DOHH2 (cell line): Measurements from ENCODE around the gene FABP7.

Experiments used
- H3F3A ChIP-seq: fragments of 200-600 bp; sonication (generic), shearing (Covaris generic); 2 replicates; pipeline ENCODE4 v1.6.0; 2016; ENCODE audit warnings: antibody characterized with exemption, mild to moderate bottlenecking; ENCODE audit not compliant: control insufficient read depth, insufficient read depth
- H3K27ac ChIP-seq: fragments of 200-600 bp; sonication (generic); 2 replicates; pipeline ENCODE4 v1.5.1; 2014; ENCODE audit warnings: low read depth, mild to moderate bottlenecking, low read length, moderate library complexity
- H3K27me3 ChIP-seq: fragments of 200-600 bp; sonication (generic); 2 replicates; pipeline ENCODE4 v1.6.1; 2014; ENCODE audit warnings: mild to moderate bottlenecking, low read length, mixed read lengths; ENCODE audit not compliant: control insufficient read depth
- H3K36me3 ChIP-seq: fragments of 200-600 bp; sonication (generic); 2 replicates; pipeline ENCODE4 v1.6.1; 2014; ENCODE audit warnings: mild to moderate bottlenecking, low read length, moderate library complexity, mixed read lengths; ENCODE audit not compliant: control insufficient read depth
- H3K4me1 ChIP-seq: fragments of 200-600 bp; sonication (generic); 2 replicates; pipeline ENCODE4 v1.6.1; 2014; ENCODE audit warnings: mild to moderate bottlenecking, low read length, mixed read lengths; ENCODE audit not compliant: control insufficient read depth
- H3K4me2 ChIP-seq: fragments of 200-600 bp; sonication (generic); 2 replicates; pipeline ENCODE4 v1.6.0; 2014; ENCODE audit warnings: mild to moderate bottlenecking, low read length, moderate library complexity
- H3K4me3 ChIP-seq: fragments of 200-600 bp; sonication (generic); 2 replicates; pipeline ENCODE4 v1.5.1; 2014; ENCODE audit warnings: mild to moderate bottlenecking, low read length, mixed read lengths
- H3K79me2 ChIP-seq: fragments of 200-600 bp; sonication (generic); 2 replicates; pipeline ENCODE4 v1.6.1; 2014; ENCODE audit warnings: mild to moderate bottlenecking, low read length, mixed read lengths; ENCODE audit not compliant: control insufficient read depth
- H3K9me2 ChIP-seq: fragments of 200-600 bp; sonication (generic); replicated peaks from 2 replicates; pipeline ENCODE4 v1.6.1; 2014; ENCODE audit warnings: mild to moderate bottlenecking, low read length, mixed read lengths; ENCODE audit not compliant: control insufficient read depth
- H3K9me3 ChIP-seq: fragments of 200-600 bp; sonication (generic); 2 replicates; pipeline ENCODE4 v1.6.1; 2014; ENCODE audit warnings: antibody characterized with exemption, low read length, mixed read lengths; ENCODE audit not compliant: control insufficient read depth, insufficient read depth
- H4K20me1 ChIP-seq: fragments of 200-600 bp; sonication (generic); 2 replicates; pipeline ENCODE4 v1.6.0; 2014; ENCODE audit warnings: low read depth, mild to moderate bottlenecking, antibody characterized with exemption, low read length, moderate library complexity; ENCODE audit not compliant: control insufficient read depth, insufficient read depth
- CTCF ChIP-seq: fragments of 200-600 bp; sonication (generic); IDR thresholded peaks from one replicate; pipeline ENCODE4 v1.5.1; 2014; ENCODE audit warnings: antibody characterized with exemption, mild to moderate bottlenecking, low read depth, low read length; ENCODE audit not compliant: poor library complexity, severe bottlenecking
- EZH2phosphoT487 ChIP-seq: fragments of 200-600 bp; sonication (generic); IDR thresholded peaks from 2 replicates; pipeline ENCODE4 v1.6.1; 2017; ENCODE audit warnings: borderline replicate concordance, mild to moderate bottlenecking, antibody characterized with exemption, low read length, moderate library complexity, mixed read lengths

Gene FABP7

GRCh38 chr6:122810189-122810588 lies 30.7 kb downstream of the FABP7 start:
- Histone ChIP-seq H3K79me2 (no peaks in the 10 kb centered on the region), H3K4me1 (no peaks in the 10 kb centered on the region), H3F3A (no peaks in the 10 kb centered on the region), H3K4me3 (no peak overlapping the region), H3K27me3 (no peaks in the 10 kb centered on the region), H3K27ac (no peak overlapping the region), H3K4me2 (no peak overlapping the region), H3K36me3 (no peaks in the 10 kb centered on the region), H4K20me1 (no peaks in the 10 kb centered on the region), H3K9me2 (no peaks in the 10 kb centered on the region), H3K9me3 (no peaks in the 10 kb centered on the region)
- TF ChIP-seq EZH2phosphoT487 (no peak), CTCF (no peak)

GRCh38 chr6:122817358-122817757 lies 37.8 kb downstream of the FABP7 start:
- Histone ChIP-seq H3F3A (no peaks in the 10 kb centered on the region), H3K4me3 (no peak overlapping the region), H4K20me1 (no peaks in the 10 kb centered on the region), H3K27me3 (peaks cover 9% of the 10 kb centered on the region), H3K79me2 (no peaks in the 10 kb centered on the region), H3K4me1 (no peaks in the 10 kb centered on the region), H3K9me3 (no peaks in the 10 kb centered on the region), H3K4me2 (no peak overlapping the region), H3K36me3 (no peaks in the 10 kb centered on the region), H3K27ac (no peak overlapping the region), H3K9me2 (no peaks in the 10 kb centered on the region)
- TF ChIP-seq EZH2phosphoT487 (no peak), CTCF (no peak)

GRCh38 chr6:122817766-122818165 lies 38.2 kb downstream of the FABP7 start:
- H3K4me3 ChIP-seq, result no peak overlapping the region
- H3K79me2 ChIP-seq, result no peaks in the 10 kb centered on the region
- H3F3A ChIP-seq, result no peaks in the 10 kb centered on the region
- TF ChIP-seq EZH2phosphoT487 (no peak), CTCF (no peak)
- H3K27ac ChIP-seq, result no peak overlapping the region
- no peaks in the 10 kb centered on the region for H3K4me1 ChIP-seq
- no peaks in the 10 kb centered on the region for H3K9me3 ChIP-seq
- no peak overlapping the region for H3K4me2 ChIP-seq
- no peaks in the 10 kb centered on the region for H3K9me2 ChIP-seq
- H4K20me1 ChIP-seq, result no peaks in the 10 kb centered on the region
- H3K27me3 ChIP-seq, result peaks cover 9% of the 10 kb centered on the region
- H3K36me3 ChIP-seq, result no peaks in the 10 kb centered on the region

GRCh38 chr6:122818866-122819265 lies 39.4 kb downstream of the FABP7 start:
- no peaks in the 10 kb centered on the region for H4K20me1 ChIP-seq
- H3K36me3 ChIP-seq, result no peaks in the 10 kb centered on the region
- no peaks in the 10 kb centered on the region for H3F3A ChIP-seq
- H3K4me1 ChIP-seq, result no peaks in the 10 kb centered on the region
- no peak overlapping the region for H3K27ac ChIP-seq
- H3K9me2 ChIP-seq, result no peaks in the 10 kb centered on the region
- TF ChIP-seq CTCF, result no peak
- TF ChIP-seq EZH2phosphoT487, result no peak
- no peaks in the 10 kb centered on the region for H3K79me2 ChIP-seq
- H3K9me3 ChIP-seq, result no peaks in the 10 kb centered on the region
- H3K4me2 ChIP-seq, result no peak overlapping the region
- H3K4me3 ChIP-seq, result no peak overlapping the region
- peaks cover 9% of the 10 kb centered on the region for H3K27me3 ChIP-seq
